Keratinocyte (primary cell): Measurements from ENCODE around the gene NR1D2. TPM values are rescaled to one million over a fixed set of nuclear protein-coding genes. Genes with fewer than 3 reads are reported as not detected.

Experiments
- DNase-seq: peaks from one replicate; pipeline ENCODE4 v3.0.0-alpha.2; 2011; ENCODE audit warnings: low read depth, missing footprints, low spot score
- FAIRE-seq: peaks from 2 replicates; lab custom pipeline; 2011; peaks lifted over from hg19 to GRCh38; lab: Jason Lieb, UNC
- H2AFZ ChIP-seq: 2 replicates; pipeline ENCODE4 v1.6.0; 2012; ENCODE audit warnings: low read length, control low read depth, inconsistent platforms; ENCODE audit not compliant: control insufficient read depth
- H3K27ac ChIP-seq: 2 replicates; pipeline ENCODE4 v1.5.1; 2011; ENCODE audit warnings: low read length; ENCODE audit not compliant: control insufficient read depth, insufficient read depth
- H3K27me3 ChIP-seq: 3 replicates; pipeline ENCODE4 v1.6.0; 2011; ENCODE audit warnings: low read length; ENCODE audit not compliant: control insufficient read depth, insufficient read depth; ENCODE audit errors: extremely low read depth
- H3K36me3 ChIP-seq, 2 experiments: 2 replicates in 1 of 2; 3 replicates in 1 of 2; pipeline ENCODE4 v1.5.1; 2011; ENCODE audit warnings: low read length in 2 of 2, mild to moderate bottlenecking in 1 of 2; ENCODE audit not compliant: control insufficient read depth in 2 of 2, insufficient read depth in 2 of 2; ENCODE audit errors: extremely low read depth in 1 of 2
- H3K4me1 ChIP-seq: 3 replicates; pipeline ENCODE4 v1.5.1; 2011; ENCODE audit warnings: low read length; ENCODE audit not compliant: control insufficient read depth, insufficient read depth; ENCODE audit errors: extremely low read depth
- H3K4me2 ChIP-seq: 3 replicates; pipeline ENCODE4 v1.6.0; 2011; ENCODE audit warnings: low read depth, low read length; ENCODE audit not compliant: control insufficient read depth, insufficient read depth; ENCODE audit errors: extremely low read depth
- H3K4me3 ChIP-seq, 3 experiments: fragments of 200-600 bp in 1 of 3; sonication (generic) in 1 of 3; 2 replicates in 2 of 3; 3 replicates in 1 of 3; pipeline ENCODE4 v1.5.1; 2011 to 2016; ENCODE audit warnings: low read length in 3 of 3, mild to moderate bottlenecking in 3 of 3, control low read depth in 2 of 3, inconsistent platforms in 1 of 3, low read depth in 1 of 3, mixed read lengths in 1 of 3, mixed run types in 1 of 3, moderate library complexity in 1 of 3; ENCODE audit not compliant: control insufficient read depth in 2 of 3, insufficient read depth in 2 of 3; ENCODE audit errors: extremely low read depth in 1 of 3
- H3K79me2 ChIP-seq: 2 replicates; pipeline ENCODE4 v1.6.0; 2012; ENCODE audit warnings: low read length; ENCODE audit not compliant: control insufficient read depth, insufficient read depth
- H3K9ac ChIP-seq: 3 replicates; pipeline ENCODE4 v1.6.0; 2011; ENCODE audit warnings: low read length; ENCODE audit not compliant: control insufficient read depth, insufficient read depth; ENCODE audit errors: extremely low read depth
- H3K9me1 ChIP-seq: 3 replicates; pipeline ENCODE4 v1.6.0; 2011; ENCODE audit warnings: low read length; ENCODE audit not compliant: control insufficient read depth, insufficient read depth; ENCODE audit errors: extremely low read depth
- H3K9me3 ChIP-seq: 2 replicates; pipeline ENCODE4 v1.5.1; 2012; ENCODE audit warnings: low read depth, low read length; ENCODE audit not compliant: control insufficient read depth
- H4K20me1 ChIP-seq: 3 replicates; pipeline ENCODE4 v1.6.0; 2011; ENCODE audit warnings: low read length; ENCODE audit not compliant: control insufficient read depth, insufficient read depth; ENCODE audit errors: extremely low read depth
- EZH2 ChIP-seq: IDR thresholded peaks from one replicate; pipeline ENCODE4 v1.6.1; 2012; ENCODE audit warnings: inconsistent platforms, mild to moderate bottlenecking, low read length, moderate library complexity
- dilution Hi-C: fragments of 300-500 bp; cut with MboI; formaldehyde crosslinking; loops from one replicate; pipeline ENCODE4 v1.7.0; 2020; ENCODE audit warnings: low sequenced_read_pairs; ENCODE audit not compliant: extremely low pct_ligation_motif_present
- polyA plus RNA-seq, 5 experiments: library from polyadenylated mRNA; depleted of rRNA in 3 of 5; stranded (reverse) in 3 of 5; stranded (forward) in 1 of 5; unstranded in 1 of 5; fragments of >200 nt; gene quantifications; 1 replicate in 1 of 5; 2 replicates in 3 of 5; 3 replicates in 1 of 5; pipeline versions ENCODE4 v1.2.1 to v1.2.3, GENCODE V29; 2011 to 2012; ENCODE audit warnings: missing spikeins in 2 of 5, low read depth in 1 of 5, low replicate concordance in 1 of 5
- TF ChIP-seq, protein P1 (sequence below), 3 experiments: IDR thresholded peaks in 1 of 3; conservative IDR thresholded peaks in 1 of 3; optimal IDR thresholded peaks in 1 of 3; 2 replicates in 2 of 3; 3 replicates in 1 of 3; pipeline versions ENCODE3 to v1.5.1; 2011; ENCODE audit warnings: low read length in 3 of 3, mild to moderate bottlenecking in 3 of 3, moderate library complexity in 2 of 3, control low read depth in 1 of 3, inconsistent platforms in 1 of 3; ENCODE audit not compliant: insufficient read depth in 2 of 3; ENCODE audit errors: extremely low read depth in 1 of 3

The NR1D2 gene
- polyA plus RNA-seq, 1 donor (not counting 4 experiments of a cell fraction or from before 2014, with no cell fraction given): 10.3 TPM

DNA sequence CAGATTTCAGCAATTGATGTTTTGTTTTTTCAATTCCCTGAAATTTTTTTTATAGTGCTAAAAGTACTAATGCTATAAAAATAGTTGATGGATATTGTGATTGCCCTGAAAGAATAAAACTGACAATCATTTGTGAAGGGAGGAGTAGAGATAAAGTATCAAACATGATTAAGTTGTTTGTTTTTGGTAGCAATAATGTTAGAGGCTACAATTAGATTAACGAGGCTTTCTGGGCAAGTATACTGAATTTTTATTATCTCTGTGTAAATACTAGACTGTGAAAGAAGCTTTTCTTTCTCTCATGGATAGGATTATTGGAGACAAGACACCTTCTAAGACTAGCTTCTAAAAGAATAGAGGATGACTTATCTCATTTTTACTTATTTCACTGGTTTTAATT lies 15.6 kb downstream of the NR1D2 start:
- H3K79me2 ChIP-seq: no peaks in the 10 kb centered on the region
- H3K9me3 ChIP-seq: no peaks in the 10 kb centered on the region
- no peak overlapping the region for H3K9ac ChIP-seq
- H3K9me1 ChIP-seq: no peaks in the 10 kb centered on the region
- H3K4me2 ChIP-seq: no peak overlapping the region
- no peak overlapping the region for H2AFZ ChIP-seq
- DNase-seq (no peak), FAIRE-seq (no peak)
- no peak for TF ChIP-seq EZH2
- TF ChIP-seq, protein P1, sequence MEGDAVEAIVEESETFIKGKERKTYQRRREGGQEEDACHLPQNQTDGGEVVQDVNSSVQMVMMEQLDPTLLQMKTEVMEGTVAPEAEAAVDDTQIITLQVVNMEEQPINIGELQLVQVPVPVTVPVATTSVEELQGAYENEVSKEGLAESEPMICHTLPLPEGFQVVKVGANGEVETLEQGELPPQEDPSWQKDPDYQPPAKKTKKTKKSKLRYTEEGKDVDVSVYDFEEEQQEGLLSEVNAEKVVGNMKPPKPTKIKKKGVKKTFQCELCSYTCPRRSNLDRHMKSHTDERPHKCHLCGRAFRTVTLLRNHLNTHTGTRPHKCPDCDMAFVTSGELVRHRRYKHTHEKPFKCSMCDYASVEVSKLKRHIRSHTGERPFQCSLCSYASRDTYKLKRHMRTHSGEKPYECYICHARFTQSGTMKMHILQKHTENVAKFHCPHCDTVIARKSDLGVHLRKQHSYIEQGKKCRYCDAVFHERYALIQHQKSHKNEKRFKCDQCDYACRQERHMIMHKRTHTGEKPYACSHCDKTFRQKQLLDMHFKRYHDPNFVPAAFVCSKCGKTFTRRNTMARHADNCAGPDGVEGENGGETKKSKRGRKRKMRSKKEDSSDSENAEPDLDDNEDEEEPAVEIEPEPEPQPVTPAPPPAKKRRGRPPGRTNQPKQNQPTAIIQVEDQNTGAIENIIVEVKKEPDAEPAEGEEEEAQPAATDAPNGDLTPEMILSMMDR (optimal IDR thresholded peaks at IDR 0.05 in 1 of 3, IDR thresholded peaks at IDR 0.05 in 1 of 3, conservative IDR thresholded peaks at IDR 0.05 in 1 of 3; ENCODE audit: extremely low read depth in 1 of 3, insufficient read depth in 2 of 3, low read length in 3 of 3): no peak
- no peak overlapping the region for H3K27ac ChIP-seq
- dilution Hi-C loops: no loop called here
- H3K27me3 ChIP-seq: no peaks in the 10 kb centered on the region
- peaks cover 23% of the 10 kb centered on the region for H3K4me1 ChIP-seq
- H3K36me3 ChIP-seq: peaks cover 2% of the 10 kb centered on the region in 2 experiments
- H4K20me1 ChIP-seq: no peaks in the 10 kb centered on the region
- H3K4me3 ChIP-seq: no peak overlapping the region

DNA sequence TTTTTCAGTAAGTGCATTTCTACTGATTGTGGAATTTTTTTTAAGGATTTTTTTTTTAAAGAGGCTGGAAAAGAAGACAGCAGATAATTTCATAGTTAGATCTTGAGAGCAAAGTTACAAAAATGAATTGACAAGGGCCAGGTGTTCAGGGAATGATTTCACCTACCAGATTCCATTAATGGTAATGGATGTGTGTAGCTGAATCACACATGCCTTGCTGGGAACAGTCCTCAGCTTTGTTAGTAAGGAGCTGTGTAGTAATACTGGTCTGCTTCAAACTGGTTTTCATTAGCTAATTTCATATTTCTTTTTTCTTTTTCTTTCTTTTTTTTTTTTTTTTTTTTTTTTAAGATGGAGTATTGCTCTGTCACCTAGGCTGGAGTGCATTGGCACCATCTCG lies 16.0 kb downstream of the NR1D2 start:
- H3K27ac ChIP-seq: no peak overlapping the region
- no peak for DNase-seq
- no peaks in the 10 kb centered on the region for H3K27me3 ChIP-seq
- no peak overlapping the region for H3K4me3 ChIP-seq
- H3K9ac ChIP-seq: no peak overlapping the region
- no peaks in the 10 kb centered on the region for H3K9me1 ChIP-seq
- H2AFZ ChIP-seq: no peak overlapping the region
- dilution Hi-C loops: no loop called here
- FAIRE-seq: no peak
- H3K79me2 ChIP-seq: peaks cover 2% of the 10 kb centered on the region
- no peak for TF ChIP-seq EZH2
- TF ChIP-seq, protein P1 (optimal IDR thresholded peaks at IDR 0.05 in 1 of 3, IDR thresholded peaks at IDR 0.05 in 1 of 3, conservative IDR thresholded peaks at IDR 0.05 in 1 of 3; ENCODE audit: extremely low read depth in 1 of 3, insufficient read depth in 2 of 3, low read length in 3 of 3): no peak
- H3K9me3 ChIP-seq: no peaks in the 10 kb centered on the region
- peaks cover 23% of the 10 kb centered on the region for H3K4me1 ChIP-seq
- no peaks in the 10 kb centered on the region for H4K20me1 ChIP-seq
- H3K4me2 ChIP-seq: no peak overlapping the region
- H3K36me3 ChIP-seq: peaks cover 3 to 7% of the 10 kb centered on the region in 2 experiments
